ENCODE results near the gene RRM1.
A peak's percentile ranks its signal among the peaks of the same experiment; 100 is the strongest.

RRM1 gene

GRCh38 chr11:4187055-4187988, 92.7 kb downstream of the RRM1 start:
- peak; percentile 78 for DNase-seq (ENCODE audit: low read depth)
